SIG-M5 treated with dmso at 0.1 percent for 504 hours (cell line): ENCODE data around the gene FBLN2.

Source experiments
- DNase-seq: peaks from one replicate; lab custom pipeline; 2025; ENCODE audit not compliant: unreplicated experiment; lab: John Stamatoyannopoulos, UW

The FBLN2 gene

GRCh38 chr3:13597661-13598060 is 48.7 kb downstream of the FBLN2 start:
- no peak for DNase-seq

- DNase-seq, result no peak
Observed at GRCh38 chr3:13598201-13598600, 49.3 kb downstream of the FBLN2 start.

GRCh38 chr3:13598926-13599886 is 50.3 kb downstream of the FBLN2 start:
- no peak for DNase-seq

- no peak for DNase-seq
Observed at GRCh38 chr3:13599887-13600450, 51.0 kb downstream of the FBLN2 start.

- DNase-seq, result no peak
Observed at GRCh38 chr3:13600950-13601691, 52.2 kb downstream of the FBLN2 start.

- DNase-seq, result no peak
Observed at GRCh38 chr3:13601692-13602080, 52.8 kb downstream of the FBLN2 start.

- no peak for DNase-seq
Observed at GRCh38 chr3:13605555-13605954, 56.6 kb downstream of the FBLN2 start.

DNA sequence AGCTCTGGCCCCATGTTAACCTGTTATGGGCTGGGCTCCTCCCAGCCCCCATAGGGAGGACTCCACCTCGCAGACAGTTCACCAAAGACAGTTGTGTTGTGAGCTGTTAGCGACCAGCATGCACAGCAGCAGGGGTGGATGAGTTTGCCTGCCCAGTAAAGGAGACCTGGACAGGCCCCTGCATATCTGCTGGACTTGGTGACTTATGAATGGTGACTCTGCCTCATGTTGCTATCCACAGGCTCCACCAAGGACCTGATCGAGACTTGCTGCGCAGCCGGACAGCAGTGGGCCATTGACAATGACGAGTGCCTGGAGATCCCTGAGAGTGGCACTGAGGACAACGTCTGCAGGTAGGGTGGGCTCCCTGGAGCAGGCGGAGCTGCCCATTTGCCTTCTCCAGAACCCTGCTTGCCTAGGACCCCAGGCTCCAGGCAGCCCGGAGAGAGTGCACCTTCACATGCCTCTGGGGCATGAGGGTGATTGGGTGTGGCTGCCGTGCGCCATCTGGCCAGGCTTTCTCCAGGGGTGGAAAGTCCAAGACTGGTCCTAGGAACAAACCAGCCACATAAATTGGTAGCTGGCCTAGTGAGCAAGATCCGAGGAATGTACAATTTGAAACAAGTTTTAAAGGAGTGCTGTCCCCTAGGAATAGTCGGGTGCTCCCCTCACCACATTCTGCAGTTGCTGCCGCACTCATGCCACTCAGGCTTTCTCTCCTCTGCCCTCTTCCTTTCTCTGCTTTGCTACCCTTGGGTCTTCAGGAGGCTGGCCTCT is 59.1 kb downstream of the FBLN2 start:
- DNase-seq, result no peak

DNA sequence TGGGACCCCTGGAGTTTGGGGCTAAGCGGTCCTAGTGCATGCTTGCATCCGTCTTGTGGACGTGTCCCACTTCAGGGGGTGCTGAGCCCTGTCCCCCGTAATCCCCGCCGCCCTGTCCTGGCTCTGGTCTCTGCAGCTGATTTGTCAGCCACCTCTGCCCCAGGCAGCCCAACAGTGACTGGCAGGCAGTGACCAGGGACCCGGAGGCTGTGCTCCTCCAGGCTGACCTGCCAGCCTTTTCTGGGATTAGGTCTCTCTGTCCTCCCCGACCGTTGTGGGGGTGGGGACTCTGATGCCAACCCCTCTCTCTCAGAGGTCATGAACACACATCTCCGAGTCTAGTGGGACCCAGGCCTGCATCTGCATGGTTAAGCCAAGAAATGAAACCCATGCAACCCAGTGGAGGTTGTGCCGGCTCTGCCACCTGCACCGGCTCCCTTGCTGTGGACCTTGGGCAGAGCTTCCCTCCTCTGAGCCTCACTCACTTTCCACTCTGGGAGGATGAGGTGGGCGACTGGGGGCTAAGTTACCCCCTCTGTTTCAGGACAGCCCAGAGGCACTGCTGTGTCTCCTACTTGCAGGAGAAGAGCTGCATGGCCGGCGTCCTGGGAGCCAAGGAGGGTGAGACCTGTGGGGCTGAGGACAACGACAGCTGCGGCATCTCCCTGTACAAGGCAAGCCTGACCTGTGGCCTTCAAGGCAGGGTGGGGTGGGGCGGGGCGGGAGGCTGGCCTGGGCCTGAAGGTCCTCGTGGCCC is 60.2 kb downstream of the FBLN2 start:
- no peak for DNase-seq

DNA sequence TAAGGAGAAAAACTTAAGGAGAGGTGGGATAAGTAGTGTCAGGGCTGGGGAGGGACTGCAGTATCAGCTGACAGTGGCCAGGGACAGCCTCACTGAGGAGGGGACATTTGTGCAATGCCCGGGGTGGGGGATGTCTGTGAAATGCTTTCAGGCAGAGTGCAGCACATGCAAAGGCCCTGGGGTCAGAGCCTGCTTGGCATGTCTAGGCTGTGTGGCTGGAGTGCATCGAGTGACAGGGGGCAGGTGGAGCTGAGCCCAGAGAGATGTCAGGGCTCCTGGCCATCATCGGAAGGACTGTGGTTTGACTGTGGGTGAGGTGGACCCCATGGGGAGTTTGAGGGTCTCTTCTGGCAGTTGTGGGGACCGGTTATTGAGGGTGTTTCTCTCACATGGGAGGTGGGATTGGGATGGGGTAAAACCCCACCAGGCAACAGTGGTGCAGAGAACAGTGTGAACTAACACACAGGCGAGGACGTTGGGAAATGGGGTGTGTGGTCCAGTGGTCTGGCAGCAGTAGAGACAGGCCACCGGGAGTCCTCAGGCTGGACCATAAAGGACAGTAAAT is 61.2 kb downstream of the FBLN2 start:
- no peak for DNase-seq

- DNase-seq, result no peak
Observed at GRCh38 chr3:13611221-13611620, 62.3 kb downstream of the FBLN2 start.

GRCh38 chr3:13612829-13613228 is 63.9 kb downstream of the FBLN2 start:
- no peak for DNase-seq

DNA sequence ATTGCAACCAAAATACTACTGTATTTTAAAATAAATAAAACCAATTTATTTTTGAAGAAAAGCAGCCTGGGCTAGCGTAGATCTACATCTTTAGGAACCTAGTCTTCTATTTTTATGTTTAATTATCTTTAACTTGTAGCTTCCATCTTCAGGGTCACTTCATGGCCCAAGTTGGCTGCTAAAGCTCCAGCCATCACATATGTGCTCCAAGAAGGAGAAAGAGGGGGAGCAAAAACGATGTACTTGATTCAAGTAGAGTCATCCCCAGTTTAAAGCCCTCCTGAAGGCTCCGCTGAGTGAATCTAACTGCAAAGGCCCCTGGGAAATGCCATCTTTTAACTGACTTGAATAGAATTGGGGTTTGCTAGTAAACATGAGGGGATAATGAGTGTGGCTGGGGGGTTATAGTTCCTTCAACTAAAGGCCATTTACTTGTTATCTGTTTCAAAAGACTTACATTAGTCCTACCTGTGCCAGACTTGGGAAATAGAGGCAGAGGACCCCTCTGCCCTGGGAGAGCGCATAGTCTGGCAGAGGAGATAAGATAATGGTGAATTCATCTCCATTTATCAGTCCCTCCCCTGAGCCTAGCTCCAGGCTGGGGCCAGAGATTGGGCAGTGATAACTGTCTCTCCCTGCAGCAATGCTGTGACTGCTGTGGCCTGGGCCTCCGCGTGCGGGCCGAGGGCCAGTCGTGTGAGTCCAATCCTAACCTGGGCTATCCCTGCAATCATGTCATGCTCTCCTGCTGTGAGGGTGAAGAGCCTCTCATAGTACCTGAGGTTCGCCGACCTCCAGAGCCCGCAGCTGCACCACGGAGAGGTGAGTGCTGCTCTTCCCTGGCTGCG is 64.6 kb downstream of the FBLN2 start:
- DNase-seq, result no peak

GRCh38 chr3:13614607-13615006 is 65.7 kb downstream of the FBLN2 start:
- DNase-seq, result no peak

- no peak for DNase-seq
Observed at GRCh38 chr3:13615019-13615528, 66.1 kb downstream of the FBLN2 start.

- DNase-seq, result no peak
Observed at GRCh38 chr3:13616359-13616758, 67.4 kb downstream of the FBLN2 start.

- no peak for DNase-seq
Observed at GRCh38 chr3:13617097-13617738, 68.3 kb downstream of the FBLN2 start.

DNA sequence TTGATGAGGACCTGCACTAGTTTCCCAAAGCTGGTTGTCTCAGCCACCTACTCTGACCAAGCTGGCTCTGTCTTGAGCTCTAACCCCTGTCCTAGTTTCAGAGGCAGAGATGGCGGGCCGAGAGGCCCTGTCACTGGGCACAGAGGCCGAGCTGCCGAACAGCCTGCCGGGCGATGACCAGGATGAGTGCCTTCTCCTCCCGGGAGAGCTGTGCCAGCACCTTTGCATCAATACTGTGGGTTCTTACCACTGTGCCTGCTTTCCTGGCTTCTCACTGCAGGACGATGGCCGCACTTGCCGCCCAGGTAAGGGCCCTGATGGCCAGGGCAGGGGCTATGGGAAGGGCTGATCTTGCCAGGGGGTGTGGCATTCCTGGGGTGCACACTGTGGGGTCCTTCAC is 69.1 kb downstream of the FBLN2 start:
- DNase-seq, result no peak
